ENCODE results near the gene TTC23. TPM values are rescaled to one million over a fixed set of nuclear protein-coding genes. Genes with fewer than 3 reads are reported as not detected.

The TTC23 gene
- total RNA-seq, 1 donor from 2014 or later: 10.0 TPM

- no peak for FAIRE-seq
- TF ChIP-seq CTCF (IDR thresholded peaks at IDR 0.05; ENCODE audit: insufficient read depth, low read length, severe bottlenecking): no peak
Measured at GRCh38 chr15:99268431-99268830, 19.1 kb upstream of the TTC23 start.

GRCh38 chr15:99267957-99268356, 18.6 kb upstream of the TTC23 start:
- Histone ChIP-seq H3K4me3 (ENCODE audit: low read depth, low read length) (no peak overlapping the region), H3K27me3 (ENCODE audit: control insufficient read depth, insufficient read depth, low read length) (no peaks in the 10 kb centered on the region), H3K36me3 (ENCODE audit: control insufficient read depth, insufficient read depth, low read length) (no peaks in the 10 kb centered on the region)
- DNase-seq (ENCODE audit: low read depth) (no peak), FAIRE-seq (no peak)
- no peak for TF ChIP-seq CTCF (IDR thresholded peaks at IDR 0.05; ENCODE audit: insufficient read depth, low read length, severe bottlenecking)

More at GRCh38 chr15:99268431-99268830, 19.1 kb upstream of the TTC23 start:
- Histone ChIP-seq H3K36me3 (ENCODE audit: control insufficient read depth, insufficient read depth, low read length) (no peaks in the 10 kb centered on the region), H3K27me3 (ENCODE audit: control insufficient read depth, insufficient read depth, low read length) (no peaks in the 10 kb centered on the region), H3K4me3 (ENCODE audit: low read depth, low read length) (no peak overlapping the region)
- no peak for DNase-seq (ENCODE audit: low read depth)

GRCh38 chr15:99265541-99266070, 16.2 kb upstream of the TTC23 start:
- Histone ChIP-seq H3K4me3 (ENCODE audit: low read depth, low read length) (no peak overlapping the region), H3K36me3 (ENCODE audit: control insufficient read depth, insufficient read depth, low read length) (no peaks in the 10 kb centered on the region), H3K27me3 (ENCODE audit: control insufficient read depth, insufficient read depth, low read length) (no peaks in the 10 kb centered on the region)
- no peak for TF ChIP-seq CTCF (IDR thresholded peaks at IDR 0.05; ENCODE audit: insufficient read depth, low read length, severe bottlenecking)
- no peak for FAIRE-seq
- DNase-seq (ENCODE audit: low read depth): no peak

- Histone ChIP-seq H3K36me3 (ENCODE audit: control insufficient read depth, insufficient read depth, low read length) (no peaks in the 10 kb centered on the region), H3K4me3 (ENCODE audit: low read depth, low read length) (no peak overlapping the region), H3K27me3 (ENCODE audit: control insufficient read depth, insufficient read depth, low read length) (no peaks in the 10 kb centered on the region)
- no peak for FAIRE-seq
- peak; percentile 88 for DNase-seq (ENCODE audit: low read depth)
- no peak for TF ChIP-seq CTCF (IDR thresholded peaks at IDR 0.05; ENCODE audit: insufficient read depth, low read length, severe bottlenecking)
Measured at GRCh38 chr15:99264125-99264524, 14.7 kb upstream of the TTC23 start.

GRCh38 chr15:99257107-99257750, 7.8 kb upstream of the TTC23 start:
- Histone ChIP-seq H3K27me3 (ENCODE audit: control insufficient read depth, insufficient read depth, low read length) (no peaks in the 10 kb centered on the region), H3K4me3 (ENCODE audit: low read depth, low read length) (no peak overlapping the region), H3K36me3 (ENCODE audit: control insufficient read depth, insufficient read depth, low read length) (no peaks in the 10 kb centered on the region)
- TF ChIP-seq CTCF (IDR thresholded peaks at IDR 0.05; ENCODE audit: insufficient read depth, low read length, severe bottlenecking): no peak
- DNase-seq (ENCODE audit: low read depth) (no peak), FAIRE-seq (no peak)
